Stimulated activated CD4-positive, alpha-beta T cell treated with anti-CD3 and anti-CD28 coated beads, TNF-alpha, amount 100 ng/mL, for 48 hours (primary cell): ENCODE results near the gene SLC25A25.

Source experiments
- DNase-seq, 3 donors: peaks; one replicate each; pipeline ENCODE4 v3.0.0-alpha.2; 2020; ENCODE audit warnings: low read depth in 3 of 3

SLC25A25 gene

GRCh38 chr9:128145536-128145935, 77.5 kb downstream of the SLC25A25 start:
- no peak for DNase-seq

GRCh38 chr9:128145951-128146351, 77.9 kb downstream of the SLC25A25 start:
- no peak for DNase-seq

GRCh38 chr9:128146591-128147120, 78.6 kb downstream of the SLC25A25 start:
- no peak for DNase-seq

GRCh38 chr9:128148509-128149000, 80.5 kb downstream of the SLC25A25 start:
- DNase-seq, result no peak

GRCh38 chr9:128149001-128149701, 81.1 kb downstream of the SLC25A25 start, which contains the start of gene LCN2:
Gene LCN2 (plus strand): TSS chr9:128149453. CDS start chr9:128149526, 73 bp downstream.
- DNase-seq, result no peak

- no peak for DNase-seq
Observed at GRCh38 chr9:128149951-128150593, 82.0 kb downstream of the SLC25A25 start.

GRCh38 chr9:128150594-128151308, 82.7 kb downstream of the SLC25A25 start:
- no peak for DNase-seq

GRCh38 chr9:128151309-128152132, 83.5 kb downstream of the SLC25A25 start:
- DNase-seq, result no peak

- no peak for DNase-seq
Observed at GRCh38 chr9:128152133-128153059, 84.4 kb downstream of the SLC25A25 start.

- DNase-seq, result no peak
Observed at GRCh38 chr9:128153060-128153946, 85.3 kb downstream of the SLC25A25 start.

- DNase-seq, result no peak
Observed at GRCh38 chr9:128153947-128154695, 86.1 kb downstream of the SLC25A25 start.

GRCh38 chr9:128155736-128156500, 87.9 kb downstream of the SLC25A25 start:
- no peak for DNase-seq
